ENCODE data around the gene TMEM87A.
"Not testable (repeated sequence)": the region's sequence is repeated elsewhere in the genome, so short reads cannot be mapped to it uniquely, and the experiment has no call there.

Gene TMEM87A

DNA sequence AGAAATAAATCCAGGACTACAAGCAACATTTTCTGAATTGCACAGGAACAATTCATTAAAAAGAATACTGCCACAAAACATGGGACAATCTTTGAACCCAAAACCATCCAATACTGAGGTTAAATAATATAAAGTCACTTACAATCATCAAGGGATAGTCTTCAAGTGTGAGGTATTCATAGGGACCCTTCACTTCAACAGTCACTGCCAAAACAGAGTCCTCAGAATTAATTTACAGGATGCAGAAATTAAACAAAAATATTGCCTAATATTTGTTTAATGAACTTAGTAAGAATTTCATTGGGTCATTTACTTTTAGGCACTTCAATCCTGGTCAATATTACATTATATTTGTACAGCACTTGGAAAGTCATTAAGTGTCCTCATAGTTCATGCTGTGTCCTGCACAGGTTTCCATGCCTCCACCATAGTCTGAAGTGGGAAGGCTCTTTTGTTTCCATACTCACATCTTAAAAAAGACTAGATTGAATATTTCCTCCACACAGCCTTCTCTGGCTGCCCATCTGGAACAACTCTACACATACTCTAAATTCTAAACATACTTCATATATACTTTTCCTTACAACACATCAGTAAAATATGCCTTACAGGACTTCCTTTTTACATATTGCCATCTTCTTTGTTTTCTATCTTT, 33.6 kb downstream of the TMEM87A start:
- DNase-seq (ENCODE audit: low read depth): no peak

GRCh38 chr15:42233107-42233506, 40.1 kb downstream of the TMEM87A start:
- TF ChIP-seq, protein P1, sequence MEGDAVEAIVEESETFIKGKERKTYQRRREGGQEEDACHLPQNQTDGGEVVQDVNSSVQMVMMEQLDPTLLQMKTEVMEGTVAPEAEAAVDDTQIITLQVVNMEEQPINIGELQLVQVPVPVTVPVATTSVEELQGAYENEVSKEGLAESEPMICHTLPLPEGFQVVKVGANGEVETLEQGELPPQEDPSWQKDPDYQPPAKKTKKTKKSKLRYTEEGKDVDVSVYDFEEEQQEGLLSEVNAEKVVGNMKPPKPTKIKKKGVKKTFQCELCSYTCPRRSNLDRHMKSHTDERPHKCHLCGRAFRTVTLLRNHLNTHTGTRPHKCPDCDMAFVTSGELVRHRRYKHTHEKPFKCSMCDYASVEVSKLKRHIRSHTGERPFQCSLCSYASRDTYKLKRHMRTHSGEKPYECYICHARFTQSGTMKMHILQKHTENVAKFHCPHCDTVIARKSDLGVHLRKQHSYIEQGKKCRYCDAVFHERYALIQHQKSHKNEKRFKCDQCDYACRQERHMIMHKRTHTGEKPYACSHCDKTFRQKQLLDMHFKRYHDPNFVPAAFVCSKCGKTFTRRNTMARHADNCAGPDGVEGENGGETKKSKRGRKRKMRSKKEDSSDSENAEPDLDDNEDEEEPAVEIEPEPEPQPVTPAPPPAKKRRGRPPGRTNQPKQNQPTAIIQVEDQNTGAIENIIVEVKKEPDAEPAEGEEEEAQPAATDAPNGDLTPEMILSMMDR (IDR thresholded peaks at IDR 0.05; ENCODE audit: control insufficient read depth, extremely low read depth, insufficient read depth): no peak
- no peak for DNase-seq (ENCODE audit: low read depth)
- no peak overlapping the region for H3K4me3 ChIP-seq (ENCODE audit: low read depth, low read length)

More for the DNA sequence above, 33.6 kb downstream of the TMEM87A start:
- no peak overlapping the region for H3K4me3 ChIP-seq (ENCODE audit: low read depth, low read length)
- TF ChIP-seq, protein P1 (IDR thresholded peaks at IDR 0.05; ENCODE audit: control insufficient read depth, extremely low read depth, insufficient read depth): no peak

DNA sequence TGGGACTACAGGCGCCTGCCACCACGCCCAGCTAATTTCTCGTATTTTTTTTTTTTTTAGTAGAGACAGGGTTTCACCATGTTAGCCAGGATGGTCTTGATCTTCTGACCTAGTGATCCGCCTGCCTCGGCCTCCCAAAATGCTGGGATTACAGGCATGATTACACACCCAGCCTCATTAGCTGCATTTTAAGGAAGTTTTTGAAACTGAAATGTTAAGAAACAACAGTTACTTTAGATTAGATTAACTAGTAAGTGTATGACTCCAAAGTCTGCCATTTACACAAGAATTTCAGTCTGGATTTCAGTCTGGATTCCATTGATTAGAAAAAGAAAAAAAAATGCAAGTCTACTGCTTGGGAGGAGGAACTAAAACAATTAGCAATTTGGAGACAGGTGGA, 40.6 kb downstream of the TMEM87A start:
- TF ChIP-seq, protein P1 (IDR thresholded peaks at IDR 0.05; ENCODE audit: control insufficient read depth, extremely low read depth, insufficient read depth): no peak
- DNase-seq (ENCODE audit: low read depth): no peak
- no peak overlapping the region for H3K4me3 ChIP-seq (ENCODE audit: low read depth, low read length)

DNA sequence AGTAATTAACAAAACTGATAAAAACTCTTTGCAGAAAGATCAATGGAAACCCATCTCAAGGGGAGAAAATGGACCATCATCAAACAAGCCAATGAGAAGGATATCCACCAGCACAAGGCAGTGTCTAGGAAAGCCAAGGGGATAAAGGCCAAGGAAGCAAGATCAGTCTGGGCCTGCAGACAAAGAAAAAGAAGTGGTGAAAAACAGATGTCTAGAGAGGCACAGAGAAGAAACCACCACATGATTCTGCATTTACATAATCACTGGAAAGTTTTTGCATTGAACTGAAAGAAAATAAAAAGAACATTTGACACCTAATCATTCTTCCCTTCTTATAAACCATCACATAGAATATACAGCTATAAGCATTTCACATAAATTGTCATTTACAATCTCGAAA, 42.1 kb downstream of the TMEM87A start:
- no peak overlapping the region for H3K4me3 ChIP-seq (ENCODE audit: low read depth, low read length)
- TF ChIP-seq, protein P1 (IDR thresholded peaks at IDR 0.05; ENCODE audit: control insufficient read depth, extremely low read depth, insufficient read depth): no peak
- no peak for DNase-seq (ENCODE audit: low read depth)

GRCh38 chr15:42228981-42229380, 44.3 kb downstream of the TMEM87A start:
- DNase-seq (ENCODE audit: low read depth); H3K4me3 ChIP-seq (ENCODE audit: low read depth, low read length): not testable (repeated sequence)

DNA sequence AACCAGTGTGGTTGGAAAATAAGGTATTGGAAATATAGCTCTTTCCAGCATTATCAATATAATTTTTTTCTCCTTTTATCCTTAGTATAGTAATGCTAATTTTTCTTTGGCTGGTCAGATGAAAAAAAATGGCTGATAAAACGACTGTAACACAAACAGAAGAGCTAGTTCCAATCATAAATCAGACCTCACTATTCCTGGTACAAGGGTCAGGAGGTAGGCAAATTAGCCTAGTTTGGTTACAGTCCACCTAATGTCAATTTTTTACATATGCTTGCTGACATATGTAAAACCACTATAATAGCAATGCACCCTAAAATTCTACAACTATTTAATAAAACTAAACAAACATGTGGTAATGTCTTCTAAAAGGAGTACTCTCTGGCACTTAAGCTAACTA, 45.2 kb downstream of the TMEM87A start:
- DNase-seq (ENCODE audit: low read depth): no peak
- TF ChIP-seq, protein P1 (IDR thresholded peaks at IDR 0.05; ENCODE audit: control insufficient read depth, extremely low read depth, insufficient read depth): no peak

DNA sequence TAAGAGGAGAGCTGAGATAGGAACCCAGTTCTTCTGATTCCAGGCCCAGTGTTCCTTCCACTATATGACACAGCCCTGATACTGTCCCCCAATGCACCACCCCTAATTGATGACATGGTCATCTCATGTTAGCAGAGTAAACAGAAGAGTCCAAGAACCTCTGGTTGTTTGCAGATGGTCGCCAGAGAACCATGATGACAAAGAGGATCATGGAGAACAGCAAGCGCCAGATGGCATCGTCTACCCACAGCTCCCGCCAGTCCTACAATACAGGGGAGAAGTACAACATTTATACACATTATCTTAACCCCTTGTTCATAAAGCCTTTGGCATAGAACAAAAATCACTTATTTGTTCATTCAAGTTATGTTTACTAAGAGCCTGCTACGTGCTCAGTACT, 46.6 kb downstream of the TMEM87A start:
- TF ChIP-seq, protein P1 (IDR thresholded peaks at IDR 0.05; ENCODE audit: control insufficient read depth, extremely low read depth, insufficient read depth): no peak
- no peak for DNase-seq (ENCODE audit: low read depth)
- H3K4me3 ChIP-seq (ENCODE audit: low read depth, low read length): no peak overlapping the region

More for the DNA sequence above, 45.2 kb downstream of the TMEM87A start:
- H3K4me3 ChIP-seq (ENCODE audit: low read depth, low read length): no peak overlapping the region
